Activated naive CD4-positive, alpha-beta T cell treated with anti-CD3 and anti-CD28 coated beads, Interleukin-2, amount 50 U/mL, for 24 hours (primary cell): ENCODE data around the gene CFAP119.

Experiments used
- H3K27ac Mint-ChIP-seq: one replicate; pipeline ENCODE4 v1.8.0; 2021; ENCODE audit warnings: mild to moderate bottlenecking, mixed read lengths
- H3K27me3 Mint-ChIP-seq: one replicate; pipeline ENCODE4 v1.8.0; 2021; ENCODE audit warnings: mixed read lengths
- H3K36me3 Mint-ChIP-seq: one replicate; pipeline ENCODE4 v1.8.0; 2021; ENCODE audit warnings: mixed read lengths
- H3K4me1 Mint-ChIP-seq: one replicate; pipeline ENCODE4 v1.8.0; 2021; ENCODE audit warnings: mixed read lengths
- H3K4me3 Mint-ChIP-seq: one replicate; pipeline ENCODE4 v1.8.0; 2021; ENCODE audit warnings: mild to moderate bottlenecking, mixed read lengths
- H3K9me3 Mint-ChIP-seq: one replicate; pipeline ENCODE4 v1.8.0; 2021; ENCODE audit warnings: mixed read lengths

Gene CFAP119

DNA sequence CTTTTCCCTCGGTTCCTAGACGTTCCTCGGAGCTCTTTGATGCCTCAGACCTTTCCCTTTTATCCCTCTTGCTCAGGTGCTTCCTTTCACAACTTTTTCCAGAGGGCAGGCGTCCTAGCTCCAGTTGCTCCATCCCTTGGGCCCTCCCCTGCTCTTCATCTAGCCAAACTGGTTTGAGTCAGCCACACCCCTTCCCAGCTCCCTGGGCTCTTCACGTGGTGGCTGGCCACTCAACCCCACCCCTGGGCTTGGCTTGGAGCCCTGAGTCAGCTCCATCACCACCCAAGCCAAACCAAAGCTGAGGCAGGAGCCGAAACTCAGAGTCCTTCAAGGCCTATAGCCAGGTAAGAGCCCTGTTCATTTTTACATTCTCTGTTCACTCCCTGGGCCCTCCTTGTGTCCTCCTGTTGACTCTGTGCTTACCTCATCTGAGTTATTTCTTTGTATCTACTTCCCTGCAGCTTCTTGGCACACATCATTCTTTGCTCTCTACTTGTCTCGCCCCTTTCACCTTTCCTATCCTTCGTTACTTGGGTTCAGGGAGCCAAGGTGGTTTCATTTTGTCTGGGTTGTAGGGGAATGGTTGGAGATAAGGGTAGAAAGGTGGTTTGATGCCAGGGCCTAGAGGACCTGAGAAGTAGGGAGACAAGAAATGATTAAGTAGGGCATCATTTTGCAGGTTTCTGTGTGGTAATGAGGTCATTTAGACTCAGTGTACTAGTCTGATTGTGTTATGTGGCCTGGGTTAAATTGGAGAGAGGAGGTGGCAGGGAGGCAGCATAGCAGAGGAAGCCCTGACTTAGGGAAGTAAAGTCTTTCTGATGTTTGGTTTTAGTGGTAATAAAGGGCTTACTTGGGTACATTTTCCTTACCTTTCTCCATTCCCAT is 21.3 kb downstream of the CFAP119 start:
- Mint-ChIP-seq H3K36me3 (peaks cover 12% of the 10 kb centered on the region), H3K27ac (peak overlapping the region; percentile 24), H3K4me1 (peaks cover 23% of the 10 kb centered on the region)

GRCh38 chr16:30738984-30739951 is 22.6 kb downstream of the CFAP119 start:
- H3K4me1 Mint-ChIP-seq = peaks cover 23% of the 10 kb centered on the region
- no peaks in the 10 kb centered on the region for H3K9me3 Mint-ChIP-seq
- no peak overlapping the region for H3K27ac Mint-ChIP-seq
- H3K27me3 Mint-ChIP-seq = no peaks in the 10 kb centered on the region
- H3K36me3 Mint-ChIP-seq = peaks cover 14% of the 10 kb centered on the region
- no peak overlapping the region for H3K4me3 Mint-ChIP-seq

More for the DNA sequence above, 21.3 kb downstream of the CFAP119 start:
- Mint-ChIP-seq H3K27me3 (no peaks in the 10 kb centered on the region), H3K9me3 (no peaks in the 10 kb centered on the region), H3K4me3 (peak overlapping the region; percentile 20)

DNA sequence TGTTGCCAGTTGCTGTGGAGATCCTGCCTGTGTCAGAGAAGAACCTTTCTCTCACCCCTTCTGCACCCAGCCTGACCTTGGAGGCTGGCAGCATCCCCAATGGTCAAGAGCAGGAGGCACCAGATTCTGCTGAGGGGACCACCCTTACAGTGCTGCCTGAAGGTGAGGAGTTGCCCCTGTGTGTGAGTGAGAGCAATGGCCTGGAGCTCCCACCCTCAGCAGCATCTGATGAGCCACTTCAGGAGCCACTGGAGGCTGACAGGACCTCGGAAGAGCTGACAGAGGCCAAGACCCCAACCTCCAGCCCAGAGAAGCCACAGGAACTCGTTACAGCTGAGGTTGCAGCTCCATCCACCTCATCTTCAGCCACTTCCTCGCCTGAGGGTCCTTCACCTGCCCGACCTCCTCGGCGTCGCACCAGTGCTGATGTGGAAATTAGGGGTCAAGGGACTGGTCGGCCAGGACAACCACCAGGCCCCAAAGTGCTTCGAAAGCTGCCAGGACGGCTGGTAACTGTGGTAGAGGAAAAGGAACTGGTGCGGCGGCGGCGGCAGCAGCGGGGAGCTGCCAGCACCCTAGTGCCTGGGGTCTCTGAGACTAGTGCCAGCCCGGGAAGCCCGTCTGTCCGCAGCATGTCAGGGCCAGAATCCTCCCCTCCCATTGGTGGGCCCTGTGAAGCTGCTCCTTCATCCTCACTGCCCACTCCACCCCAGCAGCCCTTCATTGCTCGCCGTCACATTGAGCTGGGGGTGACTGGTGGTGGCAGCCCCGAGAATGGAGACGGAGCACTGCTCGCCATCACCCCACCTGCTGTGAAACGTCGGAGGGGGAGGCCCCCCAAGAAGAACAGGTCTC is 23.8 kb downstream of the CFAP119 start:
- no peaks in the 10 kb centered on the region for H3K27me3 Mint-ChIP-seq
- H3K9me3 Mint-ChIP-seq = no peaks in the 10 kb centered on the region
- peaks cover 23% of the 10 kb centered on the region for H3K4me1 Mint-ChIP-seq
- H3K27ac Mint-ChIP-seq = peak overlapping the region; percentile 41
- peaks cover 16% of the 10 kb centered on the region for H3K36me3 Mint-ChIP-seq
- no peak overlapping the region for H3K4me3 Mint-ChIP-seq

GRCh38 chr16:30736995-30737793 is 24.7 kb downstream of the CFAP119 start:
- peak overlapping the region; percentile 41 for H3K27ac Mint-ChIP-seq
- no peaks in the 10 kb centered on the region for H3K27me3 Mint-ChIP-seq
- no peak overlapping the region for H3K4me3 Mint-ChIP-seq
- no peaks in the 10 kb centered on the region for H3K9me3 Mint-ChIP-seq
- peaks cover 18% of the 10 kb centered on the region for H3K36me3 Mint-ChIP-seq
- peaks cover 22% of the 10 kb centered on the region for H3K4me1 Mint-ChIP-seq

- Mint-ChIP-seq H3K27me3 (no peaks in the 10 kb centered on the region), H3K4me3 (no peak overlapping the region), H3K4me1 (peaks cover 4% of the 10 kb centered on the region), H3K36me3 (peaks cover 16% of the 10 kb centered on the region), H3K27ac (no peak overlapping the region), H3K9me3 (no peaks in the 10 kb centered on the region)
Measured at GRCh38 chr16:30731411-30731810, 30.5 kb downstream of the CFAP119 start.

- H3K27me3 Mint-ChIP-seq = no peaks in the 10 kb centered on the region
- peaks cover 4% of the 10 kb centered on the region for H3K4me1 Mint-ChIP-seq
- no peaks in the 10 kb centered on the region for H3K9me3 Mint-ChIP-seq
- peaks cover 15% of the 10 kb centered on the region for H3K36me3 Mint-ChIP-seq
- H3K27ac Mint-ChIP-seq = no peak overlapping the region
- H3K4me3 Mint-ChIP-seq = no peak overlapping the region
Measured at GRCh38 chr16:30728899-30729672, 32.8 kb downstream of the CFAP119 start.

GRCh38 chr16:30728321-30728720 is 33.5 kb downstream of the CFAP119 start:
- H3K4me1 Mint-ChIP-seq = peaks cover 4% of the 10 kb centered on the region
- H3K9me3 Mint-ChIP-seq = no peaks in the 10 kb centered on the region
- no peaks in the 10 kb centered on the region for H3K27me3 Mint-ChIP-seq
- H3K36me3 Mint-ChIP-seq = peaks cover 22% of the 10 kb centered on the region
- H3K27ac Mint-ChIP-seq = no peak overlapping the region
- no peak overlapping the region for H3K4me3 Mint-ChIP-seq

DNA sequence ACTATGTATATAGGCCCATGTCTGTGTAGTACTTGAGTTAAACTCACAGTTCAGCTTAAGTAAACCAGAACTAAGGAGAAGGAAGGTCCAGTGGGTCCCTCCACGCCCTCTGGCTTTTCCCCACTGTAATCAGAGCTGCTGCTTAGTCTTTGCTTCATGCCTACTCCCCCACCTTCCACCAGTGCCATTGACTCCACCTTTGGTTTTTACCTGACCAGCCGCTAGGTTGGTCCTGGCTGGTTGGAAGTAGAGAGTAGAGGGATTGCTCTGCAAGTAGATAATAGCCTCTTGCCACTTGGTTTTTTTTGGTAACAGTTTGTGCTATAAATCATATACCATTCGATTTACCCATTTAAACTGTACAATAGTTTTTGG is 36.5 kb downstream of the CFAP119 start:
- no peaks in the 10 kb centered on the region for H3K27me3 Mint-ChIP-seq
- H3K4me3 Mint-ChIP-seq = no peak overlapping the region
- H3K27ac Mint-ChIP-seq = no peak overlapping the region
- peaks cover 4% of the 10 kb centered on the region for H3K4me1 Mint-ChIP-seq
- no peaks in the 10 kb centered on the region for H3K9me3 Mint-ChIP-seq
- H3K36me3 Mint-ChIP-seq = peaks cover 31% of the 10 kb centered on the region

GRCh38 chr16:30724641-30725417 is 37.0 kb downstream of the CFAP119 start:
- Mint-ChIP-seq H3K4me3 (no peak overlapping the region), H3K27ac (no peak overlapping the region), H3K27me3 (no peaks in the 10 kb centered on the region), H3K4me1 (peaks cover 4% of the 10 kb centered on the region), H3K36me3 (peaks cover 31% of the 10 kb centered on the region), H3K9me3 (no peaks in the 10 kb centered on the region)

- H3K27ac Mint-ChIP-seq = peak overlapping the region; percentile 47
- H3K36me3 Mint-ChIP-seq = peaks cover 29% of the 10 kb centered on the region
- peaks cover 4% of the 10 kb centered on the region for H3K4me1 Mint-ChIP-seq
- H3K27me3 Mint-ChIP-seq = no peaks in the 10 kb centered on the region
- H3K9me3 Mint-ChIP-seq = no peaks in the 10 kb centered on the region
- H3K4me3 Mint-ChIP-seq = no peak overlapping the region
Measured at GRCh38 chr16:30723725-30724355, 38.0 kb downstream of the CFAP119 start.

DNA sequence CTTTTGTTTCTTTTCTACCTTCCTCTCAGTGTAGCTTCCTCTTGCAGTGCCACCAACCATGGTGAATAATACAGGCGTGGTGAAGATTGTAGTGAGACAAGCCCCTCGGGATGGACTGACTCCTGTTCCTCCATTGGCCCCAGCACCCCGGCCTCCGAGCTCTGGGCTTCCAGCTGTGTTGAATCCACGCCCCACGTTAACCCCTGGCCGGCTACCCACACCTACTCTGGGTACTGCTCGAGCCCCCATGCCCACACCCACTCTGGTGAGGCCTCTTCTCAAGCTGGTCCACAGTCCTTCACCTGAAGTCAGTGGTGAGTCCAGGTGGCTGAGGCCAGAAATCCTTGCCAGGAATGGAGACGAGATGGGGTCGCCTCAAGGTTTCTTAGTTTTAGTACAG is 38.9 kb downstream of the CFAP119 start:
- Mint-ChIP-seq H3K27me3 (no peaks in the 10 kb centered on the region), H3K27ac (no peak overlapping the region), H3K4me3 (no peak overlapping the region), H3K36me3 (peaks cover 29% of the 10 kb centered on the region), H3K9me3 (no peaks in the 10 kb centered on the region), H3K4me1 (peaks cover under 1% of the 10 kb centered on the region)

DNA sequence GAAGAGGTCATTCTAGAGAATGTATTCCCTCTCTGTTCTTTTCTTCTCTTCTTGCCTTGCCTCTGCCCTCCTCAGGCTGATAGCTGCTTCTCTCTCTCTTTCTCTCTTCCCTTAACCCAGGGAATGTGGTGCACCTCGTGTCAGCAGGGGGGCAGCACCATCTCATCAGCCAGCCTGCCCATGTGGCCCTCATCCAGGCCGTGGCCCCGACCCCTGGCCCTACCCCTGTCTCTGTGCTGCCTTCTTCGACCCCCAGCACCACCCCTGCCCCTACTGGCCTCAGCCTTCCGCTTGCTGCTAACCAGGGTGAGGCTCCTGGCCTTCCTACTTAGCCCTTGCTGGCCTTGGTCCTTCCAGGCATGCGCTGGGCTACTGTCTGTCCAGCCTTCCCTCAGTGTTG is 39.4 kb downstream of the CFAP119 start:
- Mint-ChIP-seq H3K27ac (peak overlapping the region; percentile 80), H3K4me3 (no peak overlapping the region), H3K27me3 (no peaks in the 10 kb centered on the region), H3K36me3 (peaks cover 29% of the 10 kb centered on the region), H3K9me3 (no peaks in the 10 kb centered on the region), H3K4me1 (no peaks in the 10 kb centered on the region)

- no peaks in the 10 kb centered on the region for H3K9me3 Mint-ChIP-seq
- peaks cover 7% of the 10 kb centered on the region for H3K4me1 Mint-ChIP-seq
- H3K4me3 Mint-ChIP-seq = no peak overlapping the region
- H3K36me3 Mint-ChIP-seq = peaks cover 31% of the 10 kb centered on the region
- no peaks in the 10 kb centered on the region for H3K27me3 Mint-ChIP-seq
- peak overlapping the region; percentile 9 for H3K27ac Mint-ChIP-seq
Measured at GRCh38 chr16:30721606-30722005, 40.3 kb downstream of the CFAP119 start.
